PC-3 (cell line): Measurements from ENCODE around the gene NTF3.

Experiments used
- CTCF ChIP-seq: fragments of 300-600 bp; sonication (generic); conservative IDR thresholded peaks from 2 replicates; pipeline ENCODE4 v1.5.1; 2017; ENCODE audit warnings: antibody characterized with exemption, low read depth, mild to moderate bottlenecking, low read length
- EZH2 ChIP-seq: fragments of 300-600 bp; sonication (generic); IDR thresholded peaks from one replicate; pipeline ENCODE4 v1.6.1; 2017; ENCODE audit warnings: antibody characterized with exemption, mild to moderate bottlenecking, low read length; ENCODE audit not compliant: unreplicated experiment
- EZH2phosphoT487 ChIP-seq: fragments of 300-600 bp; sonication (generic); IDR thresholded peaks from 2 replicates; pipeline ENCODE4 v1.6.1; 2018; ENCODE audit warnings: mild to moderate bottlenecking, antibody characterized with exemption, low read length, borderline replicate concordance

DNA sequence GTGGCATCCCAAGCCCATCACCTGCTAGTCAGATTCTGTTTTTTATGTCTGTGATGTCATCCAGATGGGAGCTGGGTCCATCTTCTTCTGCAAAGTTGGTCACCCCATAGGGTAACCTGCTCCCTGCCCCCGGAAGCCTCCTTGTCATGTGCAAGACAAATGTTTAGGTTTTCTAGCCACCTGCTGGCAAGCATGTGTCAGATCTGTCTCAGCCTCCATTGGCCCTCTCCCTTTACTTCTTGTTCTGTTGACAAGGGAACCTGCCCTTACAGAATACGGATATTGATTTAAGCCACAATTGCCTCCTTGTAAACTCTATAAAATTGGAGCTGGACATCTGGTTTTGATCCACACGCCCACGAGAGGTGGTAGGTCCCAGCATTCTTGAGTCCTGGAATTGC is 7.5 kb downstream of the NTF3 start:
- no peak for TF ChIP-seq CTCF
- TF ChIP-seq EZH2, result no peak
- TF ChIP-seq EZH2phosphoT487, result no peak
